ENCODE results near the gene PPP1R16B.
"Not testable (repeated sequence)": the region's sequence is repeated elsewhere in the genome, so short reads cannot be mapped to it uniquely, and the experiment has no call there.

The PPP1R16B gene

GRCh38 chr20:38791940-38792339 lies 13.6 kb upstream of the PPP1R16B start:
- no peak for DNase-seq (ENCODE audit: low read depth in 2 of 2)

GRCh38 chr20:38794057-38794456 lies 11.4 kb upstream of the PPP1R16B start:
- DNase-seq (ENCODE audit: low read depth in 2 of 2) = not testable (repeated sequence)

GRCh38 chr20:38798266-38798665 lies 7.2 kb upstream of the PPP1R16B start:
- DNase-seq (ENCODE audit: low read depth in 2 of 2) = no peak

GRCh38 chr20:38799203-38799602 lies 6.3 kb upstream of the PPP1R16B start:
- no peak for DNase-seq (ENCODE audit: low read depth in 2 of 2)

GRCh38 chr20:38800882-38801281 lies 4.6 kb upstream of the PPP1R16B start:
- no peak for DNase-seq (ENCODE audit: low read depth in 2 of 2)

GRCh38 chr20:38804221-38804620 lies 1.3 kb upstream of the PPP1R16B start:
- DNase-seq (ENCODE audit: low read depth in 2 of 2) = no peak

- peak in 1 of 2 experiments; percentile 54 for DNase-seq (ENCODE audit: low read depth in 2 of 2)
These were observed 605 bp upstream of the PPP1R16B start for GRCh38 chr20:38804682-38805501.

- DNase-seq (ENCODE audit: low read depth in 2 of 2) = peak in 1 of 2 experiments; percentile 26
These were observed 709 bp downstream of the PPP1R16B start for GRCh38 chr20:38805958-38806854.

- no peak for DNase-seq (ENCODE audit: low read depth in 2 of 2)
These were observed 1.6 kb downstream of the PPP1R16B start for GRCh38 chr20:38806855-38807655.

- DNase-seq (ENCODE audit: low read depth in 2 of 2) = no peak
These were observed 4.4 kb downstream of the PPP1R16B start for GRCh38 chr20:38809942-38810341.

GRCh38 chr20:38810926-38811630 lies 5.6 kb downstream of the PPP1R16B start:
- no peak for DNase-seq (ENCODE audit: low read depth in 2 of 2)

GRCh38 chr20:38811769-38812168 lies 6.3 kb downstream of the PPP1R16B start:
- DNase-seq (ENCODE audit: low read depth in 2 of 2) = no peak

GRCh38 chr20:38812182-38812581 lies 6.7 kb downstream of the PPP1R16B start:
- DNase-seq (ENCODE audit: low read depth in 2 of 2) = no peak

GRCh38 chr20:38812709-38813573 lies 7.4 kb downstream of the PPP1R16B start:
- DNase-seq (ENCODE audit: low read depth in 2 of 2) = no peak

GRCh38 chr20:38813574-38813962 lies 8.1 kb downstream of the PPP1R16B start:
- DNase-seq (ENCODE audit: low read depth in 2 of 2) = not testable (repeated sequence)

- no peak for DNase-seq (ENCODE audit: low read depth in 2 of 2)
These were observed 9.9 kb downstream of the PPP1R16B start for GRCh38 chr20:38815446-38815845.

- no peak for DNase-seq (ENCODE audit: low read depth in 2 of 2)
These were observed 12.9 kb downstream of the PPP1R16B start for GRCh38 chr20:38818113-38819065.

- DNase-seq (ENCODE audit: low read depth in 2 of 2) = no peak
These were observed 20.0 kb downstream of the PPP1R16B start for GRCh38 chr20:38825571-38825900.

Data from stimulated activated CD4-positive, alpha-beta T cell treated with anti-CD3 and anti-CD28 coated beads, Interleukin-12 subunit alpha, Interleukin-12 subunit beta, amount 100 ng/mL, for 24 hours (primary cell).